RKO (cell line): ENCODE measurements around the gene ZNF148.

Experiments used
- DNase-seq: peaks from one replicate; pipeline ENCODE4 v3.0.0-alpha.2; 2016; ENCODE audit warnings: low spot score

ZNF148 gene

DNA sequence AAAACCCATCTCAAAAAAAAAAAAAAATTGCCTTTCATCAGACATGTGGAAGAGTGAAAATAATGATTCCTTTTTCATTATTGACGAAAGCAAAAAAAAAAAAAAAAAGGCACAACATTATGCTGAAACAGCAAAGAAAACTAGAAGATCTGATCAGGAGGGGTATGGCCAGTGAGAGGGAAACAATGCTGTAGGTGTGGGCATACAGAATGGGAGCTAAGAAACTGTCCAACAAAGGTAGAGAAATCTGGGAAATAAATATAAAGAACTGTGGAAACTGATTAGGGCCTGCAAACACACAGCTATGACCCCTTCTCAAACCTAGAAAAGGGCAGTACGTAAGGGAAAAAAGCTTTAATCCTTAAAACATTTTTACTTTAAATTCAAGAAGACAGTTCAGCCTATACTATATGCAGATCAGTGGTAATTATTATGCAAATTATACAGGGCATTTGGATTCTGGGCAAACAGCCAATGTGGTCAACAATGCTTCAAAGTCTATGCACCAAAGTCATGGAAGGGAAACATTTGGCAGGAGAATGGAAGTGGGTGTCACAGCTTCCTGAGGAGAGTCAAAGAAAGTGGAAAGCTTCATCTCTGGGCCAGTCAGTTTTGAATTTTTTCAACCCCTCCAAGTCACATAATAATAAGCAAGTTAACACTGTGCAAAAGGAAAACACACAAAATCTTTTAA is 94.3 kb downstream of the ZNF148 start:
- peak; percentile 9 for DNase-seq

DNA sequence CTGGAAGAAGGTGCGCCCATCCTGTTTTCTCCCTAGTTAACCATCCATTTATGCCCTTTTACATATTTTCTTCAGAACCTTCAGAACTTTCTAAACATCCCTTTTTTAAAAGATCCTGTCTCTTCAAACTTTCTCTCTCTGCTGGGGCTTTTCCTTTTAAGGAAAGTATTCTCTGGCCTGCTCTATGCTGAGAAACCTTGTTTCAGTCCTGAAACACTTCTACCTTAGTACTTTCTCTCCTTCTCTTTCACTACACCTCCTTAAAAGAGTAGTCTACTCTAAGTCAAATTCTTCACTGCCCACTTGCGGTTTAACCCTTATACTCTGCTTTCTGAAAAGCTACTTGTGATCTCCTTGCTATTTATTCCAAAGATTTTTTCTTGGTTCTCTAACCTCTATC is 97.0 kb downstream of the ZNF148 start:
- DNase-seq: no peak

DNA sequence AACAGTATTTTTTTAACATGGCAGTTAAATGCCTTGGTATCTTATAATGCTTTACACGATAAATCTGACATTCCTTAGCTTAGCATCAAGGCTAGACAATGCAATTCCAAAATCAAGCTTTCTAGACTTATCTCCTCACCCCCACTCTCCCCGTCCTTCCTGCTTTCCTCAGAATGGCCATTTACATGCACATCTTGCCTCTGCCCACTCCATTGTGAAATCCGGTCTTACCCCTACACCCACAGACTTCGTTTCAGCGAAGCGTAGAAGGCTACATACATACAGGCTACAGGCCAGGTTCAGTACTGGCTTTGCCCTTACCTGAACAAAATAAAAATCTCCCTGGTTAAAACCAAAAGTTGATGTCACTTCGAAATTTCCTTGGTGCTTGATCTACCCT is 104.0 kb downstream of the ZNF148 start:
- DNase-seq: no peak

DNA sequence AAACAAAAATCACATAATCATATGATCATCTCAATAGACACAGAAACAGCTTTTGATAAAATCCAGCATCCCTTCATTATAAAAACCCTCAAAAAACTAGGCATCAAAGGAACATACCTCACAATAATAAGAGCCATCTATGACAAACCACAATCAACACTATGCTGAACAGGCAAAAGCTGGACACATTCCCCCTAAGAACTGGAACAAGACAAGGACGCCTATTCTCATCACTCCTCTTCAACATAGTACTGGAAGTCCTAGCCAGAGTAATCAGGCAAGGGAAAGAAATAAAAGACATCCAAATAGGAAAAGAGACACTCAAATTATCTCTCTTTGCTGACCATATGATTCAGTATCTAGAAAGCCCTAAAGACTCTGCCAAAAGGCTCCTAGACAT is 107.7 kb downstream of the ZNF148 start:
- DNase-seq: no peak

DNA sequence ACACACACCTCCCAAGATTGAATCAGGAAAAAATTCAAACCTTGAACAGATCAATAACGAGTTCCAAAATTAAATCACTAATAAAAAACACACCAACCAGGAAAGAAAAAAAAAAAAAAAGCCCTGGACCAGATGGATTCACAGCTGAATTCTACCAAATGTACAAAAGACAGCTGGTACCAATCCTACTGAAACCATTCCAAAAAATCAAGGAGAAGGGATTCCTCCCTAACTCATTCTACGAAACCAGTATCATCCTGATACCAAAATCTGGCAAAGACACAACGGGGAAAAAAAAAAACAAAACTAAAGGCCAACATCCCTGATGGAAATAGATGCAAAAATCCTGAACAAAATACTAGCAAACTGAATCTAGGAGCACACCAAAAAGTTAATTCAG is 108.2 kb downstream of the ZNF148 start:
- no peak for DNase-seq

DNA sequence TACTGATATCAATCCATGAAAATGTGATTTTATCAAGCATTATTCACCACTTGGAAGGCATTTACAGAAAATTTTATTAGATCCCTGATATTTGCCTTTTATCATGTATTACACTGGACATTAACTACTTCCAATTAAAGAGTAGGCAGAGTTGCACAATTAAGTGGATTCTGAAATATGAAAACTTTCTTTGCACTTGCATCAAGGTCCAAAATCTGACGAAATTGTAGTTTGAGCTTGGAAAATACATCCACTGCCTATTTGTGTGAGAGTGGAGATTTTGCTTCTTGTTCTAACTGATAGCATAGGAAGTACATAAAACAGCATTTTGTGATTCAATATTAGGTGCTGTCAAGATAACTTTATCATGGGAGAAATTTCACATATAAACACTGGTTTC is 113.0 kb downstream of the ZNF148 start:
- no peak for DNase-seq

DNA sequence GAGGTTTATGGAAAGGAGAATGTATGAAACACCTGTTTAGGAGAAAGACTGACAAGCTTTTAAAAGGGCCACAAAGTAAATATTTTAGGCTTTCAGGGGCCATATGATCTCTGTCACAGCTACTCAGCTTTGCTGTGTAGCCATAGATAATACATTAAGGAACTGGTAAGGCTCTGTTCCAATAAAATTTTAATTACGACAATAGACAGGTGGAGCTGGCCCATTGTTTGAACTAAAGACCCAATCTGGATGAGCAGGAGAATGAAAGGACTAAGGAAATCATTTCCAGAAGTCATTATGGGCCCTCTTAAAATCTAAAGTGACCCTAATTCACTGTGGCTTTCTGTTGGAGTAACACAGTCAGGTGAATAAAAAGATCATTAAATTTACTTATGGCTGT is 114.1 kb downstream of the ZNF148 start:
- no peak for DNase-seq

DNA sequence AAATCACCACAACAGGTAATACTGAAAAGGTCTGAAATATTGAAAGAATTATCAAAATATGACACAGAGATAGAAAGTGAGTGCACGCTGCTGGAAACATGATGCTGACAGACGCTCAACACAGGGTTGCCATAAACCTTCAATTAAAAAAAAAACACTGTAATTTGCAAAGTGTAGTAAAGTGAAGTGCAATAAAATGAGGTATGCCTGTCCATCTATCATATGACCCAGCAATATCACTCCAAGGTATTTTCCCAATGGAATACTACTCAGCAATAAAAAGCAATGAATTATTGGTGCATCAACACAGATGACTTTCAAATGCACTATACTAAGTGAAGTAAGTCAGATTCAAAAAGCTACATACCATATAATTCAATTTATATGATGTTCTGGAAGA is 115.0 kb downstream of the ZNF148 start:
- DNase-seq: no peak

DNA sequence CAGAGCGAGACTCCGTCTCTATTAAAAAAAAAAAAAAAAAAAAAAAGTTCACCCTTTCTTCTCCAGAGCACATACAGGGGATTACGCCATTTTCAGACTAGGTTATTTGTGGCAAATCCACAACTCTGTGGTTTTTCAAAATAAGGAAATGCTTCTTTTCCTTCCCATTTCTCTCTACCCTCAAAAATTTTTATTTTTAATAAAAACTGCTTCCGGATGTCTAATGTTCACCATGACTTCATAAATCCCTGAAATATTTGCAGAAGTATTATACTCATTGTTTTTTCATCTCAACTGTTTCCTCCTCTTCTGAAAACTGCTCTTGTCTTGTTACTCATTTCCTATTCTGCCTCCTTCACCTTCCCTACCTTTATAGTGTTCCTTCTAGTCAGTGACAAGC is 117.6 kb downstream of the ZNF148 start:
- DNase-seq: no peak

DNA sequence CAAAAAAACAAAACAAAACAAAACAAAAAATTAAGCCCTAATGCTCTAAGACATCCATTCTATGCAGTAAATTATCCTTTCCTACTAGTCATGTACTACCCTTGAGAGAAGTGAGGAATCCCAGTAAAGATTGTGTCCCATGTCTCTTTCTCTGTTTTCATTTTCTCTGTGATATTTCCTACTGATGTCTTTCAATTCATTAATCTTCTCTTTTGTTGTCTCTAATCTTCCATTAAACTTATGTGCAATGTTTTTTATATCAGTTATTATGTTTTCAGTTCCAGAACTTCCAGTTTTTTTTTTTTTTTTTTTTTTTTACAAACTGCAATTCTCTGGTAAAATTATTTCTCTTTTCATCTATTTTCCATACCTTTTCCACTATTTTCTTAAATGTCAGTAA is 118.5 kb downstream of the ZNF148 start:
- no peak for DNase-seq

DNA sequence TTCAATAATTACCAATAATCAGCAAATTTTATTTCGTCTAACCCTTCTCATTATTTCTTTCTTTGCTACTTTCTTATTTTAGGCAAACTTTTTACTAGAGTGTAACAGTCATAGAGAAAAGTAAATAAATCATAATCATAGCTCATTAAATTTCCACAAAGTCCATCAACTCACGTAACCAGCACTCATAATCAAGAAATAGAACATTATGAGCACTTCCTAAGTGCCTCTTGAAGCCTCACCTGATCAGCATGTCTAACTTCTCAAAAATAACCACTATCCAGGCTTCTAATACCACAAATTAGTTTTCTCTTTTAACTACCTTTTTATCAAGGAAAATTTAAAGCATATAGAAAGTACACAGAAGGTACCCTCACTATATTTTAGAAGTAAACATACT is 124.2 kb downstream of the ZNF148 start:
- DNase-seq: no peak

DNA sequence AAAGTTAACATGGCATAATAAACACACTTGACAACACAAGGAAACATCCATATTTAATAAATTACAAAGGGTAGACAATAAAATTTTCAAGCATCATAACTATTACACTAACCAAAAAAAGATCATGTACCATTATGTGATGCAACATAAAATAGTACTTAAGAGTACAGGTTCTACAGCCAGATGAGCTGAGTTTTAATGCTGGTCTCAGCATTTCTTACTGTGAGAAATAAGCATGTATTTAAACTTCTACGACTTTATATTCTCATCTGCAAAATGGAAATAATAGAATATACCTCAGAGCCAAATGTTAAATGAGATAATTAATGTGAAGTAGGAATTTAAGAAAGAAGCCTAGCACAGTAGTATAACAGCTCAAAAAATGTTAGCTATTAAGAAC is 128.9 kb downstream of the ZNF148 start:
- no peak for DNase-seq

DNA sequence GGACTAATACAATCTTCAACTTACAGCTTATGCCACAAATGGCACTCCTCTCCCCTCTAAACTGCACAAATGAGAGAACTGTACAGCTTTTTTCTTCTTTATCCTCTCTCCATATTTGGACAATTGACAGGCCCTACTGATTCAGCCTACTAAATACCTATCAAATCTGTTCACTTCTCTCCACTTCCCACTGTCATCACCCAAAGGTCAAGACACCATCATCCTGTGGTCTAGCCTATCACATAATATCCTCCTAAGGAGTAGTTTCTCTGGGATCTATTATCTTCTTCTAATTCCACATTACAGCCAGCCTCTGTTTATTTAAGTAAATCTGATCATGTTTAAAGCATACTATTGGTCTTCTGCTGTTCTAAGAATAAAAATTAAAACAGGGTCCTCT is 129.6 kb downstream of the ZNF148 start:
- DNase-seq: no peak

DNA sequence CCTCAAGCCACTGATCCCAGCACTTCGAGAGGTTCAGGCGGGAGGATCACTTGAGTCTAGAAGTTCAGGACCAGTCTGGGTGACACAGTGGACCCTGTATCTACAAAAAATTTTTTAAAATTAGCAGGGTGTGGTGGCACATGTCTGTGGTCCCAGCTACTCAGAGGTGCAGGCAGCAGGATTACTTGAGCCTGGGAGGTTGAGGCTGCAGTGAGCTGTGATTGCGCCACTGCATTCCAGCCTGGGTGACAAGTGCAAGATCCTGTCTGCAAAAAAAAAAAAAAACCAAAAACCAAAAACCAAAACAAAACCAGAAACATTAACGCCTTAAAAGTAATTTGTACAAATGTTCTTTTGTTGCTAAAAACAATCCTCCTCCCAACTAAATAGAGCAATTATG is 134.6 kb downstream of the ZNF148 start:
- no peak for DNase-seq

DNA sequence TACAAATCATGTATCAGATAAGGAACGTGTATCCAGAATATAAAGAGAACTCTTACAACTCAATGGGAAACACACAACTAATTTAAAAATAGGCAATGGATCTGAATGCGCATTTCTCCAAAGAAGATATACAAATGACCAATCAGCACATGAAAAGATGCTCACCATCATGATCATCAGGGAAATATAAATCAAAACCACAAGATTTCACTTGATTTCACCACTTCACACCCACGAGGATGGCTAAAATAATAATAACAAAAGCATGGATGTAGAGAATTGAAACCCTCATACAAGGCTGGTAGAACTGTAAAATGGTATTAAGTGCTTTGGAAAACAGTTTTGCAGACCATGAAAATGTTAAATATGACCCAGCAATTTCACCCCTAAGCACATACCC is 135.9 kb downstream of the ZNF148 start:
- DNase-seq: no peak

DNA sequence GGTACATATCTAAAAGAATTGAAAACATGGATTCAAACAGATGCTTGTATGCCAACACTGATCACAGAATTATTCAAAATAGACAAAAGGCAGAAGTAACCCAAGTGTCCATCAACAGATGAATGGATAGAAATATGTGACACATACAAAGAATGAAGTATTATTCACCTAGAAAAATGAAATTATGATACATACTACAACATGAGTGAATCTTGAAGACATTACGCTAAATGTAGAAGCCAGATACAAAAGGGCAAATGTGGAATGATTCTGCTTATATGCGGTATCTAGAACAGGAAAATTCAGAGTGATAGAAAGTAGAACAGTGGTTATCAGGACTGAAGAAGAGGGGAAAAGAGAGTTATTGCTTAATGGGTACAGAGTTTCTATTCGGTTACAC is 136.4 kb downstream of the ZNF148 start:
- DNase-seq: no peak

DNA sequence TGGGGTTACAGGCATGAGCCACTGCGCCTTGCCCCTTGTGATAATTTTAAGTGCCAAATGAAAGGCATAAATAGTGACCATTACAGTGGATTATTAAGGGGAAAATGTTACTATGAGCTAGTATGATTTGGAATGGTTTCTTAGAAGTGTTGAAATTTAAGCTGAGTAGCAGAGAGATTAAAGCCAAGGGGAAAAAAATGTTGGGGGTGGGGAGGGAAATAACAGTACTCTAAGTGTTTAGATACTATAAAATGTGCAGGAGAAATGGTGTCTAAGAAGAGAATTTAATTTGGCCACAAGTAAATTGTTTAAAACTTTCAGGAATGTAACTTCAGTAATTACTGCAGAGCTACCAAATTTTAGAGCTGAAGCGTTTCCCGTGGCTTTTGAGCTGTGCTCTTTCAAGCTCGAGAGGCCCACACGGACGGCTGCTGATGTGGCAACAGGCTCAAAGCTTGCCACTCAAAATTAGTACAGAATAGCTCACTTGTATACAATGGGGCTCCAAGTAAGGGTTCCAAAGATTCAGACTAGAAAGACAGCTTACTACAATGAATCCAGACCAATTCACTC is 138.7 kb downstream of the ZNF148 start:
- DNase-seq: no peak

DNA sequence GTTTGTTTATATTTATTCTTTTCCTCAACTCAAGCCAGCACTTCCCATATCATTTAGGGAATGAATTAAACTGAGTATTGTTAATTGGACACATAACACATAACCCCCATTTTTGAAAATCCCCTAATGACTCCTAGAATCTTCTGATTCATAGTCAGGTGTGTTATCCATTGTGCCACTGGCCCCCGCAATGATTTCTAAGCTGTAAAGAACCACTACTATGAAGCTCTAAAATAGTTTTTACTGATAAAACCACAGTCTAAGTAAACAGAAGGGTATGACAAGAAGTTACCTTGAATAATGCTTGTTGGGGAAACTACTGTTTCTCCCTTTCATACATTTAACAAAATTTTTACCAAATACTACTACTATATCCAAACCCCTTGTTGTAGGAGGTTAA is 140.3 kb downstream of the ZNF148 start:
- DNase-seq: no peak

DNA sequence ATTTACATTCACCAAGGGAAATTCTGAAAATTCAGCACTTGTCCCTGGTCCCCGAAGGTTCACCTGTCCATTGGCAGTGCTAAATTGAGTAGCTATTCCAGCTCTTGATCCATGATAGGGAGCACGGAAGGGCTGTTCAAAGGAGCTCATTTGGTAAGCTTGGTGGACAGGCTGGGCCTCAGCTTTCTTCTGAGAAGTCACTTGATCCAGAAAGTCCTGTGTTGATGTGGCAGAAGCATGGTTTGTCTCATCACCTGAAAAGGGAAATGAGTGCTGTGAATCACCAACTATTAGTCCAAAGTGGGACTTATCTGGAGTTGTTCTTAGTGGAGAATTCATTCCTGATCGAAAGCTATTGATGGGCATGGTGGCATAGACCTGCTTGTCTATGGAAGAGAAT is 142.7 kb downstream of the ZNF148 start:
- no peak for DNase-seq

DNA sequence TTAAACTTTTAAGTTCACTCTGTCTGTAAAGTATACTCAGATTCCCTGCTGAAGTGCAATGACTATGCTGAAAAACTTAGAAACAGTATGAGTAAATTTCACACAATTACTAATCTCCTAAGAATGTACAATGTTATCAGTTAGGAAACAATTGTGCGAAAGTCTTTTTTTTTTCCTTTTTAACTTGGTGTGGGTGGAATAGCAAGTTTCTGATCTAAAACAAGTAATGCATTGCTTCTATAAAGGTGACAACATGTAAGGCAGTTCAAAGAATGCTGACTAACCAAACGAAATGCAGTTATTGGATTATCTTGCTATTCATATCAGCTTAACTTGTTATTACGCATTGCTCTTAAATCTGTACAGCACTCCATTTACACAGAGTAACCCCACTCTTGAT is 143.2 kb downstream of the ZNF148 start:
- peak; percentile 68 for DNase-seq

DNA sequence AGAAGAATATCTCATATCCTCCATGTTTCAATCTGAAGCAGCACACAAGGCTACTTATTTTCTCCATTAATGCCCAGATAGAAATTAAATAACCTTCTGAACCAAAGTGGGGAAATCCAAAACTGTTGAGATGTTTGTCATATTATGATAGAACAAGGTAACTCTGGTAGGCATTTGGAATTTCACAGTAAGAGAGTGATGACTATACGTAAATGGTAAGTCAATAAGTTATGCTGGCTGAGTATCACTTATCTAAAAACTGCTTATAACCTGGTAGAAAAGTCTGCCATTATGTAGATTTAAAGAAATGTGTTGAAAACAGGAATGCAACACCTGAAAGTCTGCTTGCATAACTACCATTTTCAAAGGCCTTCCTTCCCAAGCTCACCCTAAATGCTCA is 145.4 kb downstream of the ZNF148 start:
- no peak for DNase-seq

DNA sequence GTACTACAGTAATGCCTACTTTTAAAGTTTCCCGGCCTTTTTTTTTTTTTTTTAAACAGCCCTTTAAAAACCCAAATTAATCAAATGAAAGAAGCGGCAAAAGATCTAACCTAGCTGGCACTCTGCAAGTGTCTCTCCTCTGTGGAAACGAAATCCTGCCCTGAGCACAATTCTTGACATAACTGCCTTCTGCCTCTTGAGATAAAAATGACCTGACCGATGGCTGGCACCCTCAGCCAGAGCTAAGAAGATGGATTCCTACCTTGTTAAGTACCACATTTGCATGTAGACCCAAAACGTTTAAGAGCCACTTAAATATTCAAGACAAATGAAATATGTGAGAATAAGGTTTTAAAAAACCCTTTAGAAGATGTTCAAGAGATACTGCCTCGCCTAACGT is 146.0 kb downstream of the ZNF148 start:
- no peak for DNase-seq

DNA sequence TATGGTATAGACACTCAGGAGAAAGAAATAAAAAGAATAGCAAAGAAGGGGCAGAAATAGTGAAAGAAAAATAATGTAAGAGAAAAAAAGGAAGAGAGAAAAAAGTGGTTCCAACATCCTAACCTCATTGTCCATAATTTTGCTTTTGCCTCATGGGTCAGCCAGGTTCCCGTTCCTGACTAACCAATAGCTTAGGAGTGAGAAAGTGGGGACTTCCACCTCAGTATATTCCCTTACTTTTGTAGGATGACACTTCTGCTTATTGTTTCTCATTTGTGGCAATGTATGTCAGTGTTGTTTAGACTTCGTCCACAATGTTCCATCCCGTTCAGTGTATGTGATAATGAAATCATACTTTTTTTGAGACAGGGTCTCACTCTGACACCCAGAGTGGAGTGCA is 153.3 kb downstream of the ZNF148 start:
- DNase-seq: no peak

DNA sequence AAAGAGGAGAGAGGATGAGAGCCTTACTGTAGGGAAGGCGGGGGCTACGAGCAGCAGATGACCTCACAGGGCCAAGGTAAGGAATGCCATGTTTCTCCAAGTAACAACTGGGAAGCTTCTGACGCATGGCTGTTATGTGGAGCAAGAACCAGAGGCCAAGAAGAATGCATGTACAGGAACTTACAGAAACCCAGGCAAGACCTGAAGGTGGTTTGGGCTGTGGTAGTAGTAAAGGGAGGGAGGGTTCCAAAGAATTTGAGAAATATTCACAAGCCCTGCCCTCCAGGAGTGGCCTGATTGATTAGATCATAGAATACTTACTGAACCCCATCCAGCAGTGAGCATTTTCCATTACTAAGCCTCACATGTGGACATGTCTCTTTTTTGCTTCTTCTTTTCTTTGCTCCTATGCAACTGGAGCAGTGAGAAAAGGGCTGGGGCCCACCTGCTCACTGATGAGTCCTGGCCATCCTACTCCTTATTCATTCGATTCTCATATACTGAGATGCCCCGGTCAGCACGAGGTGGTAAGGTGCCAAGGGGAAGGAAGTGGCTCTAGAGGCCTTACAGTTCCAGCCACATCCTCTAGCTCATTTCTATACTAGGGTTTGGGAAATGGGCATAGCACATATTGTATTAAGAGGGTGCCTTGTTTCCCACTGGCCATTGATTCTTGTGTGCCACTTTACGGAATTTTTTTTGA is 154.2 kb downstream of the ZNF148 start:
- no peak for DNase-seq
